Fibroblast of pulmonary artery (primary cell): ENCODE data around the gene CAPN15.

Experiments used
- DNase-seq: peaks from one replicate; pipeline ENCODE4 v3.0.0-alpha.2; 2010; ENCODE audit warnings: low read depth
- H3K4me3 ChIP-seq: replicated peaks from 2 replicates; pipeline ENCODE4 v1.5.1; 2011; ENCODE audit warnings: low read depth, mild to moderate bottlenecking, control low read depth, low read length, moderate library complexity
- TF ChIP-seq, protein P1 (sequence below): IDR thresholded peaks from 2 replicates; pipeline ENCODE4 v1.5.1; 2011; ENCODE audit warnings: mild to moderate bottlenecking, control low read depth, low read length, inconsistent platforms; ENCODE audit errors: missing control alignments

Gene CAPN15

DNA sequence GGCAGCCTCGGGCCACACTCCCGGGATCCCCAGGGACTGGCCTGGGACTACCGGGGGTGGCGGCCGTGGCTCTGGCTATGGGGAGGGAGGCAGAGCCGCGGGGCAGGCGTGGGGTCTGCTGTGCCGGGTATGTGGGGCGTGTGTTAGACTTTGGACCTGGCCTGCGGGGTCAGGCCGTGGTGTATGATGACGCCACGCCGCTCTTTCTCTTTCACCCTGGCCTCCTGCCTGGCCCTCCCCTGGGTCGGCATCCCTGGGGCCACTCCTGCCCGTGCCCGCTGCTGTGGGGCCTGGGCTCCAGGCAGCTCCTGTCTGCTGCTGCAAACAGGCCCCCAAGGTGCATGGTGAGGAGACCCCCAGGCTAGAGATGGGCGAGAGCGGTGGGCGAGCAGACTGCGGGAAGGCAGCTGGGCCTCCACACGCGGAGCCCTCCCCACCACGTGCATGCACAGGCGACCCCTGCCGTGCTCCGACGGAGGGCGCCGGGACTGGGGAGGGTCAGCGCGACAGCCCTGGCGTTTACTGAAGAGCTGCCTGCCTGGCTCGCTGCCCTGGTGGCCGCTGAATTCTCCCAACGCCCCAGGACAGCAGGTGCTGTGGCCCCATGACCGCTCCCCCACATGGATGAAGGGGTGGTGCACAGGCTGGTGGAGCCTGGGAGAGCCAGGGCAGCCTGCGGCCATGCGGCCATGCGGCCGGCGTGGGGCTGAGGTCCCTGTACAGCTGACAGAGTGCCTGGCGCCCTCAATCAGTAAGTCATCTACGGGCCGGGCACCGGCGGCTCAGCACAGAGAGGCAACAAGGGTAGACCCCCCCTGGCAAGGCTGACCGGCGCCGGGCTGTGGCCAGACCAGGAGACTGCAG is 16.0 kb downstream of the CAPN15 start:
- H3K4me3 ChIP-seq, result no peak overlapping the region
- no peak for DNase-seq
- TF ChIP-seq, protein P1, sequence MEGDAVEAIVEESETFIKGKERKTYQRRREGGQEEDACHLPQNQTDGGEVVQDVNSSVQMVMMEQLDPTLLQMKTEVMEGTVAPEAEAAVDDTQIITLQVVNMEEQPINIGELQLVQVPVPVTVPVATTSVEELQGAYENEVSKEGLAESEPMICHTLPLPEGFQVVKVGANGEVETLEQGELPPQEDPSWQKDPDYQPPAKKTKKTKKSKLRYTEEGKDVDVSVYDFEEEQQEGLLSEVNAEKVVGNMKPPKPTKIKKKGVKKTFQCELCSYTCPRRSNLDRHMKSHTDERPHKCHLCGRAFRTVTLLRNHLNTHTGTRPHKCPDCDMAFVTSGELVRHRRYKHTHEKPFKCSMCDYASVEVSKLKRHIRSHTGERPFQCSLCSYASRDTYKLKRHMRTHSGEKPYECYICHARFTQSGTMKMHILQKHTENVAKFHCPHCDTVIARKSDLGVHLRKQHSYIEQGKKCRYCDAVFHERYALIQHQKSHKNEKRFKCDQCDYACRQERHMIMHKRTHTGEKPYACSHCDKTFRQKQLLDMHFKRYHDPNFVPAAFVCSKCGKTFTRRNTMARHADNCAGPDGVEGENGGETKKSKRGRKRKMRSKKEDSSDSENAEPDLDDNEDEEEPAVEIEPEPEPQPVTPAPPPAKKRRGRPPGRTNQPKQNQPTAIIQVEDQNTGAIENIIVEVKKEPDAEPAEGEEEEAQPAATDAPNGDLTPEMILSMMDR, result no peak

DNA sequence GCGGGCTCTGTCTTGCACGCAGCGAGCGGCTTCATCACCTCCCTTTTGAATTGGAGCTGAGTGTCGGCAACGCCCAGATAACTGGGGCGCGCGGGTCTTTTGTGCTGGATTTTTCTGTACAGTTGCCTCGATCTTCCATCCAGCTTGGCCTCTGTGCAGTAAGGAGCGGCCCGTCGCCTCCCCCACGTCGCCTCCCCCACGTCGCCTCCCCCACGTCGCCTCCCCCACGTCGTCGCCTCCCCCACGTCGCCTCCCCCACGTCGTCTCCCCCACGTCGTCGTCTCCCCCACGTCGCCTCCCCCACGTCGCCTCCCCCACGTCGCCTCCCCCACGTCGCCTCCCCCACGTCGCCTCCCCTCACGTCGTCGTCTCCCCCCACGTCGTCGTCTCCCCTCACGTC is 17.0 kb downstream of the CAPN15 start:
- TF ChIP-seq, protein P1, result no peak
- no peak for DNase-seq
- H3K4me3 ChIP-seq, result no peak overlapping the region

DNA sequence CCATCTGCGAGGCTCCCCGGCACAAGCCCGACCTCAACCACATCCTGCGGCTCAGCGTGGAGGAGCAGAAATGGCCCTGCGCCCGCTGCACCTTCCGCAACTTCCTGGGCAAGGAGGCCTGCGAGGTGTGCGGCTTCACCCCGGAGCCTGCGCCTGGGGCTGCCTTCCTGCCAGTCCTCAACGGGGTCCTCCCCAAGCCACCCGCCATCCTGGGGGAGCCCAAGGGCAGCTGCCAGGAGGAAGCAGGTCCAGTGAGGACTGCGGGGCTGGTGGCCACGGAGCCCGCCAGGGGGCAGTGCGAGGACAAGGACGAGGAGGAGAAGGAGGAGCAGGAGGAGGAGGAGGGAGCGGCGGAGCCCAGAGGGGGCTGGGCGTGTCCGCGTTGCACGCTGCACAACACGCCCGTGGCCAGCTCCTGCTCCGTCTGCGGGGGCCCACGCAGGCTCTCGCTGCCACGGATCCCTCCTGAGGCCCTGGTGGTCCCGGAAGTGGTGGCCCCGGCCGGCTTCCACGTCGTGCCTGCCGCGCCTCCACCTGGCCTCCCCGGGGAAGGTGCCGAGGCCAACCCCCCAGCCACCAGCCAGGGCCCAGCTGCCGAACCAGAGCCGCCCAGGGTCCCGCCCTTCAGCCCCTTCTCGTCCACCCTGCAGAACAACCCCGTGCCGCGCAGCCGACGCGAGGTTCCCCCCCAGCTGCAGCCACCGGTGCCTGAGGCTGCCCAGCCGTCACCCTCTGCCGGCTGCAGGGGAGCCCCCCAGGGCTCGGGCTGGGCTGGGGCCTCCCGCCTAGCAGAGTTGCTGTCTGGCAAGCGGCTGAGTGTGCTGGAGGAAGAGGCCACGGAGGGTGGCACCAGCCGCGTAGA is 19.6 kb downstream of the CAPN15 start:
- TF ChIP-seq, protein P1, result peak; percentile 26
- no peak for DNase-seq
- H3K4me3 ChIP-seq, result no peak overlapping the region

DNA sequence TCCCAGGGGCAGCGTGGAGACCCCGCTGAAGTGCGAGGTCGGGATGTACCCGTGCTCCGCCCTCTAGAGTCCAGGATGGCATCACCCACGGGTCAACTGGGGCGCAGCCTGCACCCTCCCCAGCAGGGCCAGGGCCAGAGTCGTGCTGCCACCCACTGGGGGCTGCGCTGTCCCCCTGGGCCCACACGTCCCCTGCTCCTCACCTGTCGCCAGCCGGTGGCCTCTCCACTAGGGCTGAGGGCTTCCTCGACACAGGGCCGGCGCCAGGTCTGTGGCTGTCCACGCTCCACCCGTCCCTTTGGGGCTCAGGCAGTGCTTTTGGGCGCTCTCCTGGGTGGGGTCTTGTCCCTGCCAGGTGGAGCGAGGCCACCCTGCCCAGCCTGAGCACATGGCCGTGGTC is 21.1 kb downstream of the CAPN15 start:
- H3K4me3 ChIP-seq, result no peak overlapping the region
- DNase-seq, result no peak
- TF ChIP-seq, protein P1, result no peak

DNA sequence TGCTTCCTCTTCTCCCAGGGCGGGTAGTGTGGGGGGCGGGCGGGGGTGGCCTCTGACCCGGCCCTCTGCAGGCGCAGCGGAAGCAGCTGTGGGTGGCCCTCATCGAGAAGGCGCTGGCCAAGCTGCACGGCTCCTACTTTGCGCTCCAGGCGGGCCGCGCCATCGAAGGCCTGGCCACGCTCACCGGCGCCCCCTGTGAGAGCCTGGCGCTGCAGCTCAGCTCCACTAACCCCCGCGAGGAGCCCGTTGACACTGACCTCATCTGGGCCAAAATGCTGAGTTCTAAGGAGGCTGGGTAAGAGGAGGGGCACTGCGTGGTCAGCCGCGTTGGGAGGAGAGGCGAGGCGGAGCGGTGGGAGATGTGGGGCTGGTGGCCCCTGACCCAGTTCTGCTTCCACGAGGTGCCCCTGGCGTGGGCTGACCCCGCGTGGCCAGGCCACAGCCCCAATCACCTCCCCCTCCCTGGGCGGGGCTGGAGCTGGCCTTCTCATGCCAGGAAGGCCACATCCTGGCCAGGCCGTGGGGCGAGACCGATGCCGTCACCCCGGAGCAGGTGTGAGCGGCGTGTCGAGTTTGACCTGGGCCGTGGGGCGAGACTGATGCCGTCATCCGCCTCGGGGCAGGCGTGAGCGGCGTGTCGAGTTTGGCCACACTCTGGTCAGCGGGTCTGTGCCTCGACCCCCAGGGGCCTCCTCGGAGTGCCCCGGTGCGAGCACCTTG is 22.2 kb downstream of the CAPN15 start:
- no peak overlapping the region for H3K4me3 ChIP-seq
- TF ChIP-seq, protein P1, result no peak
- DNase-seq, result no peak

DNA sequence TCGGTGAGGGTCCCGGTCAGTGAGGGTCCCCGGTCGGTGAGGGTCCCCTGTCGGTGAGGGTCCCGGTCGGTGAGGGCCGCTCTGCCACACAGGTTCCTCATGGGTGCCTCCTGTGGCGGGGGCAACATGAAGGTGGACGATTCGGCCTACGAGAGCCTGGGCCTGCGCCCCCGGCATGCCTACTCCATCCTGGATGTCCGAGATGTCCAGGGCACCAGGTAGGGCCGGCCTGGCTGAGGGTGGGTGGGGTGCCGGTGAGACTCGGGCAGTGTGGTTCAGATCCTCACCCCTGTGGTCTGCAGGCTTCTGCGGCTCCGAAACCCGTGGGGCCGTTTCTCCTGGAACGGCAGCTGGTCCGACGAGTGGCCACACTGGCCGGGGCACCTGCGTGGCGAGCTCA is 23.7 kb downstream of the CAPN15 start:
- no peak overlapping the region for H3K4me3 ChIP-seq
- DNase-seq, result no peak
- TF ChIP-seq, protein P1, result no peak
